ENCODE measurements around the gene BFSP1. TPM values are rescaled to one million over a fixed set of nuclear protein-coding genes. Genes with fewer than 3 reads are reported as not detected.

The BFSP1 gene
- total RNA-seq, 1 experiment from 2014 or later = 0.94 TPM

- H3K4me3 Mint-ChIP-seq (ENCODE audit: low read depth, unreplicated experiment) = no peak overlapping the region
- H3K27me3 Mint-ChIP-seq (ENCODE audit: unreplicated experiment) = no peaks in the 10 kb centered on the region
- BruUV-seq (replicated peaks) = no TSS peak
- H3K27ac Mint-ChIP-seq (ENCODE audit: unreplicated experiment) = no peak overlapping the region
- intact Hi-C loops (cut with micrococcal nuclease; ENCODE audit: unreplicated experiment) = no loop called here
- CTCF ChIA-PET = no interaction called here
- DNase-seq = peak; percentile 19
- no peaks in the 10 kb centered on the region for H3K9me3 Mint-ChIP-seq (ENCODE audit: low read depth, unreplicated experiment)
- H3K36me3 Mint-ChIP-seq (ENCODE audit: insufficient read depth, unreplicated experiment) = no peaks in the 10 kb centered on the region
- no peak for TF ChIP-seq CTCF (IDR thresholded peaks at IDR 0.05; ENCODE audit: unreplicated experiment)
- H3K4me1 Mint-ChIP-seq (ENCODE audit: low read depth, unreplicated experiment) = no peaks in the 10 kb centered on the region
Measured at GRCh38 chr20:17525650-17526049, 5.5 kb downstream of the BFSP1 start.

- intact Hi-C loops (cut with micrococcal nuclease; ENCODE audit: unreplicated experiment) = no loop called here
- CTCF ChIA-PET = no interaction called here
Measured at GRCh38 chr20:17525132-17525531, 6.0 kb downstream of the BFSP1 start.

GRCh38 chr20:17524560-17524959 lies 6.6 kb downstream of the BFSP1 start:
- intact Hi-C loops (cut with micrococcal nuclease; ENCODE audit: unreplicated experiment) = no loop called here
- no peak overlapping the region for H3K27ac Mint-ChIP-seq (ENCODE audit: unreplicated experiment)
- BruUV-seq (replicated peaks) = no TSS peak

More at GRCh38 chr20:17525132-17525531, 6.0 kb downstream of the BFSP1 start:
- Mint-ChIP-seq H3K36me3 (ENCODE audit: insufficient read depth, unreplicated experiment) (no peaks in the 10 kb centered on the region), H3K4me3 (ENCODE audit: low read depth, unreplicated experiment) (no peak overlapping the region), H3K27ac (ENCODE audit: unreplicated experiment) (no peak overlapping the region), H3K9me3 (ENCODE audit: low read depth, unreplicated experiment) (no peaks in the 10 kb centered on the region), H3K4me1 (ENCODE audit: low read depth, unreplicated experiment) (no peaks in the 10 kb centered on the region), H3K27me3 (ENCODE audit: unreplicated experiment) (no peaks in the 10 kb centered on the region)
- no TSS peak for BruUV-seq (replicated peaks)
- no peak for TF ChIP-seq CTCF (IDR thresholded peaks at IDR 0.05; ENCODE audit: unreplicated experiment)
- no peak for DNase-seq

GRCh38 chr20:17523326-17523725 lies 7.9 kb downstream of the BFSP1 start:
- H3K9me3 Mint-ChIP-seq (ENCODE audit: low read depth, unreplicated experiment) = no peaks in the 10 kb centered on the region
- intact Hi-C loops (cut with micrococcal nuclease; ENCODE audit: unreplicated experiment) = no loop called here
- H3K27me3 Mint-ChIP-seq (ENCODE audit: unreplicated experiment) = no peaks in the 10 kb centered on the region
- no peak for DNase-seq
- no TSS peak for BruUV-seq (replicated peaks)
- H3K4me3 Mint-ChIP-seq (ENCODE audit: low read depth, unreplicated experiment) = no peak overlapping the region
- H3K4me1 Mint-ChIP-seq (ENCODE audit: low read depth, unreplicated experiment) = no peaks in the 10 kb centered on the region
- TF ChIP-seq CTCF (IDR thresholded peaks at IDR 0.05; ENCODE audit: unreplicated experiment) = no peak
- CTCF ChIA-PET = no interaction called here
- no peaks in the 10 kb centered on the region for H3K36me3 Mint-ChIP-seq (ENCODE audit: insufficient read depth, unreplicated experiment)
- no peak overlapping the region for H3K27ac Mint-ChIP-seq (ENCODE audit: unreplicated experiment)

More at GRCh38 chr20:17524560-17524959, 6.6 kb downstream of the BFSP1 start:
- H3K27me3 Mint-ChIP-seq (ENCODE audit: unreplicated experiment) = no peaks in the 10 kb centered on the region
- no peaks in the 10 kb centered on the region for H3K36me3 Mint-ChIP-seq (ENCODE audit: insufficient read depth, unreplicated experiment)
- DNase-seq = no peak
- CTCF ChIA-PET = no interaction called here
- no peak for TF ChIP-seq CTCF (IDR thresholded peaks at IDR 0.05; ENCODE audit: unreplicated experiment)
- H3K9me3 Mint-ChIP-seq (ENCODE audit: low read depth, unreplicated experiment) = no peaks in the 10 kb centered on the region
- no peak overlapping the region for H3K4me3 Mint-ChIP-seq (ENCODE audit: low read depth, unreplicated experiment)
- no peaks in the 10 kb centered on the region for H3K4me1 Mint-ChIP-seq (ENCODE audit: low read depth, unreplicated experiment)
